HEK293 (cell line): ENCODE data around the gene TMEM176B.

ENCODE experiments used
- CTCF ChIA-PET: fragments of 350-600 bp; formaldehyde crosslinking; extraction: SDS; loops from one replicate; lab custom pipeline; 2021; ENCODE audit warnings: antibody characterized with exemption; lab: Yijun Ruan, JAX
- POLR2A ChIA-PET: fragments of 300-600 bp; formaldehyde crosslinking; extraction: SDS; loops from one replicate; lab custom pipeline; 2020; ENCODE audit warnings: antibody characterized with exemption, inconsistent platforms; lab: Yijun Ruan, JAX
- H3K27ac ChIP-seq: fragments of 200-500 bp; sonication (Bioruptor generic); 2 replicates; pipeline ENCODE4 v1.5.1; 2014; ENCODE audit warnings: low read depth, low read length, control low read depth, inconsistent platforms; ENCODE audit errors: extremely low read depth
- H3K36me3 ChIP-seq, 2 experiments: fragments of 200-500 bp in 1 of 2; sonication (Bioruptor generic) in 1 of 2; 1 replicate in 1 of 2; 2 replicates in 1 of 2; pipeline ENCODE4 v1.5.1; 2014 to 2017; ENCODE audit warnings: inconsistent platforms in 2 of 2, low read length in 2 of 2; ENCODE audit not compliant: control insufficient read depth in 2 of 2, insufficient read depth in 1 of 2
- H3K4me1 ChIP-seq: fragments of 200-500 bp; sonication (Bioruptor generic); 2 replicates; pipeline ENCODE4 v1.5.1; 2014; ENCODE audit warnings: mild to moderate bottlenecking, low read length, inconsistent platforms; ENCODE audit not compliant: control insufficient read depth, insufficient read depth
- H3K4me3 ChIP-seq: 2 replicates; pipeline ENCODE4 v1.5.1; 2011; ENCODE audit warnings: low read depth, mild to moderate bottlenecking, control low read depth, low read length, moderate library complexity
- H3K9me3 ChIP-seq: fragments of 200-500 bp; sonication (Bioruptor generic); 2 replicates; pipeline ENCODE4 v1.5.1; 2014; ENCODE audit warnings: low read depth, low read length, inconsistent platforms; ENCODE audit not compliant: control insufficient read depth, insufficient read depth
- BCL11A ChIP-seq: fragments of 450-650 bp; formaldehyde crosslinking; IDR thresholded peaks from 2 replicates; pipeline ENCODE4 v1.5.1; 2016; ENCODE audit warnings: low read depth, missing biosample characterization, missing genetic modification characterization
- BCL6B ChIP-seq: fragments of 450-650 bp; formaldehyde crosslinking; IDR thresholded peaks from 2 replicates; pipeline ENCODE4 v1.5.1; 2017; ENCODE audit warnings: missing biosample characterization, missing genetic modification characterization
- HIC1 ChIP-seq: fragments of 450-650 bp; formaldehyde crosslinking; IDR thresholded peaks from 2 replicates; pipeline ENCODE4 v1.5.1; 2016; ENCODE audit warnings: missing biosample characterization, missing genetic modification characterization
- HOXA7 ChIP-seq: sonication (generic); formaldehyde crosslinking; IDR thresholded peaks from 2 replicates; pipeline ENCODE4 v1.8.1; 2022; ENCODE audit warnings: missing genetic modification reagents, borderline replicate concordance
- KLF9 ChIP-seq: fragments of 450-650 bp; formaldehyde crosslinking; IDR thresholded peaks from 2 replicates; pipeline ENCODE4 v1.5.1; 2016; ENCODE audit warnings: missing biosample characterization, missing genetic modification characterization, low read depth
- REST ChIP-seq: fragments of 450-650 bp; formaldehyde crosslinking; IDR thresholded peaks from 2 replicates; pipeline ENCODE4 v1.5.1; 2016; ENCODE audit warnings: missing biosample characterization, missing genetic modification characterization
- SALL2 ChIP-seq: fragments of 450-650 bp; formaldehyde crosslinking; IDR thresholded peaks from 2 replicates; pipeline ENCODE4 v1.5.0; 2017; ENCODE audit warnings: missing biosample characterization, mild to moderate bottlenecking, missing genetic modification characterization, borderline replicate concordance
- SCRT2 ChIP-seq: fragments of 450-650 bp; formaldehyde crosslinking; IDR thresholded peaks from 2 replicates; pipeline ENCODE4 v1.5.1; 2016; ENCODE audit warnings: missing biosample characterization, missing genetic modification characterization
- ZBTB20 ChIP-seq: fragments of 450-650 bp; formaldehyde crosslinking; IDR thresholded peaks from 2 replicates; pipeline ENCODE4 v1.5.1; 2016; ENCODE audit warnings: missing biosample characterization, missing genetic modification characterization
- ZFP37 ChIP-seq: fragments of 450-650 bp; formaldehyde crosslinking; IDR thresholded peaks from 2 replicates; pipeline ENCODE4 v1.5.1; 2016; ENCODE audit warnings: missing biosample characterization, missing genetic modification characterization
- ZNF138 ChIP-seq: fragments of 450-650 bp; formaldehyde crosslinking; IDR thresholded peaks from 2 replicates; pipeline ENCODE4 v1.5.1; 2016; ENCODE audit warnings: missing biosample characterization, missing genetic modification characterization, borderline replicate concordance
- ZNF146 ChIP-seq: fragments of 450-650 bp; formaldehyde crosslinking; IDR thresholded peaks from 2 replicates; pipeline ENCODE4 v1.5.1; 2016; ENCODE audit warnings: missing biosample characterization, missing genetic modification characterization
- ZNF175 ChIP-seq: fragments of 450-650 bp; formaldehyde crosslinking; IDR thresholded peaks from 2 replicates; pipeline ENCODE4 v1.5.1; 2016; ENCODE audit warnings: missing biosample characterization, missing genetic modification characterization
- ZNF311 ChIP-seq: fragments of 450-650 bp; formaldehyde crosslinking; IDR thresholded peaks from 2 replicates; pipeline ENCODE4 v1.5.1; 2017; ENCODE audit warnings: missing biosample characterization, missing genetic modification characterization, borderline replicate concordance
- ZNF324 ChIP-seq: fragments of 450-650 bp; formaldehyde crosslinking; IDR thresholded peaks from 2 replicates; pipeline ENCODE4 v1.5.1; 2016; ENCODE audit warnings: missing biosample characterization, missing genetic modification characterization
- ZNF394 ChIP-seq: fragments of 450-650 bp; formaldehyde crosslinking; IDR thresholded peaks from 2 replicates; pipeline ENCODE4 v1.5.1; 2016; ENCODE audit warnings: missing biosample characterization, missing genetic modification characterization, mild to moderate bottlenecking, moderate library complexity, borderline replicate concordance
- ZNF416 ChIP-seq: fragments of 450-650 bp; formaldehyde crosslinking; IDR thresholded peaks from 2 replicates; pipeline ENCODE4 v1.5.1; 2016; ENCODE audit warnings: missing biosample characterization, missing genetic modification characterization
- ZNF580 ChIP-seq: fragments of 450-650 bp; formaldehyde crosslinking; IDR thresholded peaks from 2 replicates; pipeline ENCODE4 v1.5.1; 2016; ENCODE audit warnings: missing biosample characterization, missing genetic modification characterization
- ZNF585B ChIP-seq: fragments of 450-650 bp; formaldehyde crosslinking; IDR thresholded peaks from 2 replicates; pipeline ENCODE4 v1.5.1; 2016; ENCODE audit warnings: missing biosample characterization, missing genetic modification characterization
- ZNF623 ChIP-seq: fragments of 450-650 bp; formaldehyde crosslinking; IDR thresholded peaks from 2 replicates; pipeline ENCODE4 v1.5.1; 2016; ENCODE audit warnings: missing biosample characterization, missing genetic modification characterization
- ZNF830 ChIP-seq: fragments of 450-650 bp; IDR thresholded peaks from 2 replicates; pipeline ENCODE4 v1.5.0; 2018; ENCODE audit warnings: missing biosample characterization, missing genetic modification characterization, low read depth, mild to moderate bottlenecking, moderate library complexity
- ZNF843 ChIP-seq: fragments of 450-650 bp; formaldehyde crosslinking; IDR thresholded peaks from 2 replicates; pipeline ENCODE4 v1.5.1; 2016; ENCODE audit warnings: missing biosample characterization, missing genetic modification characterization

The TMEM176B gene

GRCh38 chr7:150842716-150843115, 42.6 kb upstream of the TMEM176B start (continued):
- no peak for TF ChIP-seq BCL6B (tag by site-specific recombination)
- no peak for TF ChIP-seq ZNF175 (tag by site-specific recombination)
- no peak for TF ChIP-seq ZFP37 (tag by site-specific recombination)
- TF ChIP-seq HOXA7 (CRISPR knock-in tag) = no peak
- no peak for TF ChIP-seq ZNF585B
- no peak for TF ChIP-seq SALL2 (tag by site-specific recombination)
- no peak for TF ChIP-seq HIC1
- TF ChIP-seq ZNF623 (tag by site-specific recombination) = no peak
- no peak for TF ChIP-seq ZNF580 (tag by site-specific recombination)
- no peak for TF ChIP-seq REST (tag by site-specific recombination)
- TF ChIP-seq SCRT2 (tag by site-specific recombination) = no peak
- no peak for TF ChIP-seq ZNF843 (tag by site-specific recombination)
- no peak for TF ChIP-seq ZNF394

GRCh38 chr7:150842018-150842417, 41.9 kb upstream of the TMEM176B start:
- H3K9me3 ChIP-seq = no peaks in the 10 kb centered on the region
- CTCF ChIA-PET = interaction anchor here (1.0 kb wide), 1 partner anchor 177 kb away, joined by 3 read pairs; no protein-coding TSS in a partner anchor
- no peak overlapping the region for H3K4me3 ChIP-seq
- H3K36me3 ChIP-seq = no peaks in the 10 kb centered on the region
- no peaks in the 10 kb centered on the region for H3K4me1 ChIP-seq
- H3K27ac ChIP-seq = no peak overlapping the region
- TF ChIP-seq ZNF311 (tag by site-specific recombination) = no peak
- no peak for TF ChIP-seq ZNF146 (tag by site-specific recombination)
- TF ChIP-seq REST (tag by site-specific recombination) = no peak
- no peak for TF ChIP-seq ZNF830 (tag by site-specific recombination)
- no peak for TF ChIP-seq ZNF138 (tag by site-specific recombination)
- TF ChIP-seq ZNF416 (tag by site-specific recombination) = no peak
- TF ChIP-seq ZBTB20 (tag by site-specific recombination) = no peak
- no peak for TF ChIP-seq ZNF324 (tag by site-specific recombination)
- no peak for TF ChIP-seq BCL11A (tag by site-specific recombination)
- TF ChIP-seq KLF9 = no peak
- TF ChIP-seq HOXA7 (CRISPR knock-in tag) = no peak
- TF ChIP-seq, all 188 proteins: peak for 0
- POLR2A ChIA-PET = no interaction called here
